ENCODE measurements around the gene YBX3. TPM values are rescaled to one million over a fixed set of nuclear protein-coding genes. Genes with fewer than 3 reads are reported as not detected.
A peak's percentile ranks its signal among the peaks of the same experiment; 100 is the strongest.

The YBX3 gene
- total and polyA plus RNA-seq, 2 of the 13 experiments (the other 11 are each of a cell fraction or from before 2014, with no cell fraction given), result 77.5 to 99.6 TPM

DNA sequence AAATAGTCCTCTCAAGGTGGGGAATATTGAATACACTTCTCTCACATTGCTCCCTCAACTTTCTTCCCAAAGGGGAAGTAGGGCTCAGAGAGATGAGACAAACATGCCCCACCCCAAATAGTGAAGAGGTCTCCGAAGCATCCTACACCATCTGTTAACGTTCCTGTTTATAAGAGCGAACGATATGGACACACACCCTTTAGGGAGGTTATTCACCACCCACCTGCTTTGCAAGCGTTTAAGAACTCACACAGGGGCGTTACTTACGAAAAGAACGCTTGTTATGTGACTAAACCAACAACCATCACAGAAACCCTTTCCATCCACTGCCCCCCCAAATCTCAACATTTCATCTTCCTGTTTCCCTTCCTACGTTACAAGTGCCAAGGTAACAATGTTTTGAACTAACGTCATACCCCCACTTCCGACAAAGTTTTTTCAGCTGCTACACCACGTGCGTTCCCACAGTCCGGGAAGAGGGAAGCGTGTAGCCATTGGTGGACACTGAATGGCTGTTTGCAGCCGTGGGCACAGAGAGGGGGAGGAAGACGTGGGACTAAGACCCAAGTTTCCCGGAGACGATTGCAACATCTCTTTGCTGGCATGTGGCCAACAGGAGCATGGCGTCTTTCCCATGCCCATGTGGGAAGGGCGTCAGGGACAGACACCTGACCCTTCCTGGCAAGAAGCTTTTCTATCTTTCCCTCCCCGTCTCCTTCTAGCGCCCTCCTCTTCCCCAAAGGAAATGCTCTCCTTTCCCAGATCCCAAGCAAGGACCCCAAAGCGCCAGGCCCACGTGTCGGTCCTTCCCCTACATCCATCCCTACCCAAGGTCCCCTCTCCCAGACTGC, 1.2 kb downstream of the YBX3 start (continued):
- TF ChIP-seq, protein P1, sequence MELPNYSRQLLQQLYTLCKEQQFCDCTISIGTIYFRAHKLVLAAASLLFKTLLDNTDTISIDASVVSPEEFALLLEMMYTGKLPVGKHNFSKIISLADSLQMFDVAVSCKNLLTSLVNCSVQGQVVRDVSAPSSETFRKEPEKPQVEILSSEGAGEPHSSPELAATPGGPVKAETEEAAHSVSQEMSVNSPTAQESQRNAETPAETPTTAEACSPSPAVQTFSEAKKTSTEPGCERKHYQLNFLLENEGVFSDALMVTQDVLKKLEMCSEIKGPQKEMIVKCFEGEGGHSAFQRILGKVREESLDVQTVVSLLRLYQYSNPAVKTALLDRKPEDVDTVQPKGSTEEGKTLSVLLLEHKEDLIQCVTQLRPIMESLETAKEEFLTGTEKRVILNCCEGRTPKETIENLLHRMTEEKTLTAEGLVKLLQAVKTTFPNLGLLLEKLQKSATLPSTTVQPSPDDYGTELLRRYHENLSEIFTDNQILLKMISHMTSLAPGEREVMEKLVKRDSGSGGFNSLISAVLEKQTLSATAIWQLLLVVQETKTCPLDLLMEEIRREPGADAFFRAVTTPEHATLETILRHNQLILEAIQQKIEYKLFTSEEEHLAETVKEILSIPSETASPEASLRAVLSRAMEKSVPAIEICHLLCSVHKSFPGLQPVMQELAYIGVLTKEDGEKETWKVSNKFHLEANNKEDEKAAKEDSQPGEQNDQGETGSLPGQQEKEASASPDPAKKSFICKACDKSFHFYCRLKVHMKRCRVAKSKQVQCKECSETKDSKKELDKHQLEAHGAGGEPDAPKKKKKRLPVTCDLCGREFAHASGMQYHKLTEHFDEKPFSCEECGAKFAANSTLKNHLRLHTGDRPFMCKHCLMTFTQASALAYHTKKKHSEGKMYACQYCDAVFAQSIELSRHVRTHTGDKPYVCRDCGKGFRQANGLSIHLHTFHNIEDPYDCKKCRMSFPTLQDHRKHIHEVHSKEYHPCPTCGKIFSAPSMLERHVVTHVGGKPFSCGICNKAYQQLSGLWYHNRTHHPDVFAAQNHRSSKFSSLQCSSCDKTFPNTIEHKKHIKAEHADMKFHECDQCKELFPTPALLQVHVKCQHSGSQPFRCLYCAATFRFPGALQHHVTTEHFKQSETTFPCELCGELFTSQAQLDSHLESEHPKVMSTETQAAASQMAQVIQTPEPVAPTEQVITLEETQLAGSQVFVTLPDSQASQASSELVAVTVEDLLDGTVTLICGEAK (IDR thresholded peaks at IDR 0.05), result no peak
- TF ChIP-seq, protein P1 (CRISPR knock-in tag; IDR thresholded peaks at IDR 0.05), result peak; percentile 47; the same call in 1 of the 2 replicates
- TF ChIP-seq, protein P2, sequence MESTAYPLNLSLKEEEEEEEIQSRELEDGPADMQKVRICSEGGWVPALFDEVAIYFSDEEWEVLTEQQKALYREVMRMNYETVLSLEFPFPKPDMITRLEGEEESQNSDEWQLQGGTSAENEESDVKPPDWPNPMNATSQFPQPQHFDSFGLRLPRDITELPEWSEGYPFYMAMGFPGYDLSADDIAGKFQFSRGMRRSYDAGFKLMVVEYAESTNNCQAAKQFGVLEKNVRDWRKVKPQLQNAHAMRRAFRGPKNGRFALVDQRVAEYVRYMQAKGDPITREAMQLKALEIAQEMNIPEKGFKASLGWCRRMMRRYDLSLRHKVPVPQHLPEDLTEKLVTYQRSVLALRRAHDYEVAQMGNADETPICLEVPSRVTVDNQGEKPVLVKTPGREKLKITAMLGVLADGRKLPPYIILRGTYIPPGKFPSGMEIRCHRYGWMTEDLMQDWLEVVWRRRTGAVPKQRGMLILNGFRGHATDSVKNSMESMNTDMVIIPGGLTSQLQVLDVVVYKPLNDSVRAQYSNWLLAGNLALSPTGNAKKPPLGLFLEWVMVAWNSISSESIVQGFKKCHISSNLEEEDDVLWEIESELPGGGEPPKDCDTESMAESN (CRISPR knock-in tag; conservative IDR thresholded peaks at IDR 0.05), result peak; percentile 79; the same call in 1 of the 2 replicates
- TF ChIP-seq, protein P3, sequence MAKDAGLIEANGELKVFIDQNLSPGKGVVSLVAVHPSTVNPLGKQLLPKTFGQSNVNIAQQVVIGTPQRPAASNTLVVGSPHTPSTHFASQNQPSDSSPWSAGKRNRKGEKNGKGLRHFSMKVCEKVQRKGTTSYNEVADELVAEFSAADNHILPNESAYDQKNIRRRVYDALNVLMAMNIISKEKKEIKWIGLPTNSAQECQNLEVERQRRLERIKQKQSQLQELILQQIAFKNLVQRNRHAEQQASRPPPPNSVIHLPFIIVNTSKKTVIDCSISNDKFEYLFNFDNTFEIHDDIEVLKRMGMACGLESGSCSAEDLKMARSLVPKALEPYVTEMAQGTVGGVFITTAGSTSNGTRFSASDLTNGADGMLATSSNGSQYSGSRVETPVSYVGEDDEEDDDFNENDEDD (CRISPR knock-in tag; IDR thresholded peaks at IDR 0.05; ENCODE audit: borderline replicate concordance), result peak; percentile 63; the same call in 1 of the 2 replicates
- TF ChIP-seq ZBTB7A (CRISPR knock-in tag; IDR thresholded peaks at IDR 0.05), result 0 out of 2 replicates have a peak, but pooled peaks have one; percentile 50
- TF ChIP-seq, protein P4, sequence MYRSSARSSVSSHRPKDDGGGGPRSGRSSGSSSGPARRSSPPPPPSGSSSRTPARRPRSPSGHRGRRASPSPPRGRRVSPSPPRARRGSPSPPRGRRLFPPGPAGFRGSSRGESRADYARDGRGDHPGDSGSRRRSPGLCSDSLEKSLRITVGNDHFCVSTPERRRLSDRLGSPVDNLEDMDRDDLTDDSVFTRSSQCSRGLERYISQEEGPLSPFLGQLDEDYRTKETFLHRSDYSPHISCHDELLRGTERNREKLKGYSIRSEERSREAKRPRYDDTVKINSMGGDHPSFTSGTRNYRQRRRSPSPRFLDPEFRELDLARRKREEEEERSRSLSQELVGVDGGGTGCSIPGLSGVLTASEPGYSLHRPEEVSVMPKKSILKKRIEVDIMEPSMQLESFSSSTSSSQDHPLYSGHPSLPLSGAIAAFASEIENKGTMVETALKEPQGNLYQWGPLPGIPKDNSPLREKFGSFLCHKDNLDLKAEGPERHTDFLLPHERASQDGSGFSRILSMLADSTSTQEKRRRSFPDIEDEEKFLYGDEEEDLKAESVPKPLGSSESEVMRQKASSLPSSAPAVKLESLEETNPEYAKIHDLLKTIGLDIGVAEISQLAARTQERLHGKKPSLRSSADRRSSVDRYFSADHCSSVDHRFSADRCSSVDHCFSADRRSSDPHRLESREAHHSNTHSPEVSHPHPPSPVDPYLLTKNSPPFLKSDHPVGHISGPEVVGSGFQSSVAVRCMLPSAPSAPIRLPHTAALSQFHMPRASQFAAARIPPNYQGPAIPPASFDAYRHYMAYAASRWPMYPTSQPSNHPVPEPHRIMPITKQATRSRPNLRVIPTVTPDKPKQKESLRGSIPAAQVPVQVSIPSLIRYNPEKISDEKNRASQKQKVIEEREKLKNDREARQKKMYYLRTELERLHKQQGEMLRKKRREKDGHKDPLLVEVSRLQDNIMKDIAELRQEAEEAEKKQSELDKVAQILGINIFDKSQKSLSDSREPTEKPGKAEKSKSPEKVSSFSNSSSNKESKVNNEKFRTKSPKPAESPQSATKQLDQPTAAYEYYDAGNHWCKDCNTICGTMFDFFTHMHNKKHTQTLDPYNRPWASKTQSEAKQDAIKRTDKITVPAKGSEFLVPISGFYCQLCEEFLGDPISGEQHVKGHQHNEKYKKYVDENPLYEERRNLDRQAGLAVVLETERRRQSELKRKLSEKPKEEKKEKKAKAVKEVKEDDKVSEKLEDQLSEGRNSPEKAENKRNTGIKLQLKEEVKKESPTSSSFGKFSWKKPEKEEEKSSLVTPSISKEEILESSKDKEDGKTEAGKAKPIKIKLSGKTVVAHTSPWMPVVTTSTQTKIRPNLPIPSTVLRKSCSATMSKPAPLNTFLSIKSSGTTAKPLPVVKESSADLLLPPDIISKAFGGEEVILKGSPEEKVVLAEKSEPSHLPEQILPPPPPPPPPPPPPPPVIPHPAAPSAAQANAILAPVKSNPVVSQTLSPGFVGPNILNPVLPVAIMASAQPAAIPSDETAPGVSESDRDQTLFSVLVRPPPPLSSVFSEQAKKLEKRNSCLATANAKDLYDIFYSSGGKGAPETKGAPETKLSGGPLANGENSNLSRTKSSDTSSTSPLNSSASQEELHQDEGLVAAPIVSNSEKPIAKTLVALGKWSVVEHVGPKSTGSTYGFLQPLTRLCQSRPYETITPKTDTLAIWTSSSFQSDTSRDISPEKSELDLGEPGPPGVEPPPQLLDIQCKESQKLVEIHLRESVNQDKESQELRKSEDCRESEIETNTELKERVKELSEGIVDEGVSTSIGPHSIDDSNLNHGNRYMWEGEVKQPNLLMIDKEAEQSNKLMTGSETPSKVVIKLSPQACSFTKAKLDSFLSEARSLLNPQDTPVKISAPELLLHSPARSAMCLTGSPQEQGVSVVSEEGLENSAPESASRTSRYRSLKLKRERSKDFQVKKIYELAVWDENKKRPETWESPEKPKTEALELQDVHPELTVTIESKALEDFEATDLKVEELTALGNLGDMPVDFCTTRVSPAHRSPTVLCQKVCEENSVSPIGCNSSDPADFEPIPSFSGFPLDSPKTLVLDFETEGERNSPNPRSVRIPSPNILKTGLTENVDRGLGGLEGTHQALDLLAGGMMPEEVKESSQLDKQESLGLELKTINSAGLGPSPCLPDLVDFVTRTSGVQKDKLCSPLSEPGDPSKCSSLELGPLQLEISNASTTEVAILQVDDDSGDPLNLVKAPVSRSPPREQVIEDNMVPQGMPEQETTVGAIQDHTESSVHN (CRISPR knock-in tag; IDR thresholded peaks at IDR 0.05), result no peak

Measured in HepG2 (cell line).